Keratinocyte (primary cell): ENCODE data around the gene TTLL6.

Experiments
- EZH2 ChIP-seq: IDR thresholded peaks from one replicate; pipeline ENCODE4 v1.6.1; 2012; ENCODE audit warnings: inconsistent platforms, mild to moderate bottlenecking, low read length, moderate library complexity
- TF ChIP-seq, protein P1 (sequence below), 3 experiments: IDR thresholded peaks in 1 of 3; conservative IDR thresholded peaks in 1 of 3; optimal IDR thresholded peaks in 1 of 3; 2 replicates in 2 of 3; 3 replicates in 1 of 3; pipeline versions ENCODE3 to v1.5.1; 2011; ENCODE audit warnings: low read length in 3 of 3, mild to moderate bottlenecking in 3 of 3, moderate library complexity in 2 of 3, control low read depth in 1 of 3, inconsistent platforms in 1 of 3; ENCODE audit not compliant: insufficient read depth in 2 of 3; ENCODE audit errors: extremely low read depth in 1 of 3

DNA sequence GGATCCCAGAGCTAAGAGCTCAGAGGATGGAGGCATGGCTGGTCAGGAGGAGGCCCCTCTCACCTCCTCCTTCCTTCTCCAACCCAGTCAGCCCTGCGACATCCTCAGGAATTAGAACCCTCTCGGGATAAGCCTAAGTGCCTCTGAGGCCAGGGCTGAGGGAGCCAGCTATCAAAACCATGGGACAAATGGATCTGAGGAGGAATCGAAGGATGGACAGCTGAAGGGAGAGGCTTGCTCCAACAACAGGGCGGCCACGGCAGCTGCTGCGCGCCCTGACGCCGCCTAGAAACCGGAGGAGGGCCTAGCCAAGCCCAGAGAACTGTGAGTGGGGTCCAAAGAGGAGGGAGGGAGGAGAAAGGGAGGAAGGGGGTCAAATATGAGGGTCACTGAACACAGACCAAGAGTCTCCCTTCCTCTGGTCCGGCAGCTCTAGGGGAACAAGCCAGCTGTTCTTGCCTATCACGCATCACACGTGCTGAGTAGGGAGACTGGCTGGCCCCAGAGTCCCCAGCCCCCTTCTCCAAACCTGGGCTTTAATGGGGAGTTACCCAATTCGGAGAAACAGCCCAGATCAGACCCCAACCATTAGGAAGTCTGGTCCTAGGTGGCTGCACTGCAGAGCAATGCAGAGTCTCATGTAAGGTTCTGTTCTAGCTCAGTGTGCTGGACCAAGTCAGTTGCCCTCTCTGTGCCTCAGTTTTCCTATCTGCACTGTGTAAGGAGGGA is 82.5 kb downstream of the TTLL6 start:
- TF ChIP-seq, protein P1, sequence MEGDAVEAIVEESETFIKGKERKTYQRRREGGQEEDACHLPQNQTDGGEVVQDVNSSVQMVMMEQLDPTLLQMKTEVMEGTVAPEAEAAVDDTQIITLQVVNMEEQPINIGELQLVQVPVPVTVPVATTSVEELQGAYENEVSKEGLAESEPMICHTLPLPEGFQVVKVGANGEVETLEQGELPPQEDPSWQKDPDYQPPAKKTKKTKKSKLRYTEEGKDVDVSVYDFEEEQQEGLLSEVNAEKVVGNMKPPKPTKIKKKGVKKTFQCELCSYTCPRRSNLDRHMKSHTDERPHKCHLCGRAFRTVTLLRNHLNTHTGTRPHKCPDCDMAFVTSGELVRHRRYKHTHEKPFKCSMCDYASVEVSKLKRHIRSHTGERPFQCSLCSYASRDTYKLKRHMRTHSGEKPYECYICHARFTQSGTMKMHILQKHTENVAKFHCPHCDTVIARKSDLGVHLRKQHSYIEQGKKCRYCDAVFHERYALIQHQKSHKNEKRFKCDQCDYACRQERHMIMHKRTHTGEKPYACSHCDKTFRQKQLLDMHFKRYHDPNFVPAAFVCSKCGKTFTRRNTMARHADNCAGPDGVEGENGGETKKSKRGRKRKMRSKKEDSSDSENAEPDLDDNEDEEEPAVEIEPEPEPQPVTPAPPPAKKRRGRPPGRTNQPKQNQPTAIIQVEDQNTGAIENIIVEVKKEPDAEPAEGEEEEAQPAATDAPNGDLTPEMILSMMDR (optimal IDR thresholded peaks at IDR 0.05 in 1 of 3, IDR thresholded peaks at IDR 0.05 in 1 of 3, conservative IDR thresholded peaks at IDR 0.05 in 1 of 3; ENCODE audit: extremely low read depth in 1 of 3, insufficient read depth in 2 of 3, low read length in 3 of 3), result no peak
- no peak for TF ChIP-seq EZH2
